ENCODE results near the gene EHBP1L1. TPM values are rescaled to one million over a fixed set of nuclear protein-coding genes. Genes with fewer than 3 reads are reported as not detected.

EHBP1L1 gene
- total and polyA plus RNA-seq, 2 of the 13 experiments (the other 11 are each of a cell fraction or from before 2014, with no cell fraction given) = 8.3 to 10.6 TPM

- TF ChIP-seq ZNF75D (CRISPR knock-in tag; IDR thresholded peaks at IDR 0.05; ENCODE audit: borderline replicate concordance) (no peak), ZNF160 (CRISPR knock-in tag; IDR thresholded peaks at IDR 0.05) (no peak), ZNF547 (CRISPR knock-in tag; IDR thresholded peaks at IDR 0.05) (no peak), HDAC2 (CRISPR knock-in tag; IDR thresholded peaks at IDR 0.05) (no peak; the same call in 1 of the 2 replicates), XBP1 (CRISPR knock-in tag; IDR thresholded peaks at IDR 0.05) (no peak), WIZ (CRISPR knock-in tag; IDR thresholded peaks at IDR 0.05) (no peak), DNMT1 (CRISPR knock-in tag; IDR thresholded peaks at IDR 0.05) (no peak), ZNF3 (CRISPR knock-in tag; IDR thresholded peaks at IDR 0.05) (no peak), SP5 (CRISPR knock-in tag; IDR thresholded peaks at IDR 0.05; ENCODE audit: borderline replicate concordance, low read depth) (peak; percentile 85; the same call in 1 of the 2 replicates), KDM4B (CRISPR knock-in tag; IDR thresholded peaks at IDR 0.05) (no peak), KMT2A (CRISPR knock-in tag; IDR thresholded peaks at IDR 0.05) (no peak), PRDM10 (CRISPR knock-in tag; IDR thresholded peaks at IDR 0.05; ENCODE audit: low read depth) (no peak), SSRP1 (CRISPR knock-in tag; IDR thresholded peaks at IDR 0.05) (no peak), KAT8 (CRISPR knock-in tag; IDR thresholded peaks at IDR 0.05) (peak; percentile 54; the same call in 1 of the 2 replicates), ZNF354B (CRISPR knock-in tag; IDR thresholded peaks at IDR 0.05) (no peak), ZNF674 (CRISPR knock-in tag; IDR thresholded peaks at IDR 0.05; ENCODE audit: low read depth) (no peak), ZNF10 (CRISPR knock-in tag; IDR thresholded peaks at IDR 0.05; ENCODE audit: borderline replicate concordance, low read depth) (no peak), ZFP90 (CRISPR knock-in tag; IDR thresholded peaks at IDR 0.05; ENCODE audit: borderline replicate concordance) (no peak), ZNF780A (CRISPR knock-in tag; IDR thresholded peaks at IDR 0.05) (no peak), KDM3A (CRISPR knock-in tag; IDR thresholded peaks at IDR 0.05; ENCODE audit: low read depth) (0 out of 2 replicates have a peak, but pooled peaks have one; percentile 28), ZNF460 (CRISPR knock-in tag; IDR thresholded peaks at IDR 0.05; ENCODE audit: borderline replicate concordance) (no peak), ZFY (CRISPR knock-in tag; IDR thresholded peaks at IDR 0.05) (peak; percentile 14; the same call in 1 of the 2 replicates)
- TF ChIP-seq, protein P1, sequence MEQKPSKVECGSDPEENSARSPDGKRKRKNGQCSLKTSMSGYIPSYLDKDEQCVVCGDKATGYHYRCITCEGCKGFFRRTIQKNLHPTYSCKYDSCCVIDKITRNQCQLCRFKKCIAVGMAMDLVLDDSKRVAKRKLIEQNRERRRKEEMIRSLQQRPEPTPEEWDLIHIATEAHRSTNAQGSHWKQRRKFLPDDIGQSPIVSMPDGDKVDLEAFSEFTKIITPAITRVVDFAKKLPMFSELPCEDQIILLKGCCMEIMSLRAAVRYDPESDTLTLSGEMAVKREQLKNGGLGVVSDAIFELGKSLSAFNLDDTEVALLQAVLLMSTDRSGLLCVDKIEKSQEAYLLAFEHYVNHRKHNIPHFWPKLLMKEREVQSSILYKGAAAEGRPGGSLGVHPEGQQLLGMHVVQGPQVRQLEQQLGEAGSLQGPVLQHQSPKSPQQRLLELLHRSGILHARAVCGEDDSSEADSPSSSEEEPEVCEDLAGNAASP (CRISPR knock-in tag; IDR thresholded peaks at IDR 0.05; ENCODE audit: borderline replicate concordance) = no peak
- TF ChIP-seq, protein P2, sequence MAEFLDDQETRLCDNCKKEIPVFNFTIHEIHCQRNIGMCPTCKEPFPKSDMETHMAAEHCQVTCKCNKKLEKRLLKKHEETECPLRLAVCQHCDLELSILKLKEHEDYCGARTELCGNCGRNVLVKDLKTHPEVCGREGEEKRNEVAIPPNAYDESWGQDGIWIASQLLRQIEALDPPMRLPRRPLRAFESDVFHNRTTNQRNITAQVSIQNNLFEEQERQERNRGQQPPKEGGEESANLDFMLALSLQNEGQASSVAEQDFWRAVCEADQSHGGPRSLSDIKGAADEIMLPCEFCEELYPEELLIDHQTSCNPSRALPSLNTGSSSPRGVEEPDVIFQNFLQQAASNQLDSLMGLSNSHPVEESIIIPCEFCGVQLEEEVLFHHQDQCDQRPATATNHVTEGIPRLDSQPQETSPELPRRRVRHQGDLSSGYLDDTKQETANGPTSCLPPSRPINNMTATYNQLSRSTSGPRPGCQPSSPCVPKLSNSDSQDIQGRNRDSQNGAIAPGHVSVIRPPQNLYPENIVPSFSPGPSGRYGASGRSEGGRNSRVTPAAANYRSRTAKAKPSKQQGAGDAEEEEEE (CRISPR knock-in tag; IDR thresholded peaks at IDR 0.05; ENCODE audit: borderline replicate concordance) = no peak
Measured at GRCh38 chr11:65546217-65546958, 29.5 kb upstream of the EHBP1L1 start (continued).

Measured in HepG2 (cell line).